ENCODE data around the gene NOVA2.

NOVA2 gene

DNA sequence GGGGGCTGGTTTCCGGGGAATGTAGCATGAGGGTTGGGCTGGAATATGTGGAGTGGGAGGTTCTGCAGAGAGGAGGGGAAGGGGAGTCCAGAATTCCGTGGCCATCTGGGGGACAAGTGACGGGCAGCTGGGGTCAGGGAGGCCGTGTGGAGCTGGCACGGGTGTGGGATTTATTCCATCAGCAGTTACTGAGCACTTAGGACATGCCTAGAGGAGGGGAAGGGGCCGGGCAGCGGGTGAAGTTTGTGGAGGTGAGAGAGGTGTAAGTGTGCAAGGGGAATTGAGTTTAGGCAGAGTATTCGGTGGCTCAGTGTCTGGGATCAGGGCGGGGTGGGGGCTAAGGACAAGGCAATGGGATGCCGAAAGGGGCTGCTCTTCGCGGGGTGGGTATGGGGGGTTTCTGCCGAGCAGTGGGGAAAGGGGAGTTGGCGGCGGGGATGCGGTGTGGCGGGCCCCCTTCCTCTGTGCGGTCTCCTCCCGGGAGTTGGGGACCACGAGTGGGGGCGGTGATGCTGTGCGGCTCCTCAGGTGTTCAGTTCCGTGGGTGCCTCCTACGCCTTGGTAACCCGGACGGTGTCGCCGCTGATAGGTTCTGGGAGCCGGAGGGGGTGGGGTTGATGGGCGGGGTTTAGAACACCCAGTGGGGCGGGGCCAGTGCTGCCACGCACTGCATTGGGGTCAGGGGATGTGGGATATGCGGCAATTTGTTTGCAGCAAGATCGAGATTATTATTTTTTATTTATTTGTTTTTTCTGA is 27.0 kb upstream of the NOVA2 start:
- no peak for DNase-seq

DNA sequence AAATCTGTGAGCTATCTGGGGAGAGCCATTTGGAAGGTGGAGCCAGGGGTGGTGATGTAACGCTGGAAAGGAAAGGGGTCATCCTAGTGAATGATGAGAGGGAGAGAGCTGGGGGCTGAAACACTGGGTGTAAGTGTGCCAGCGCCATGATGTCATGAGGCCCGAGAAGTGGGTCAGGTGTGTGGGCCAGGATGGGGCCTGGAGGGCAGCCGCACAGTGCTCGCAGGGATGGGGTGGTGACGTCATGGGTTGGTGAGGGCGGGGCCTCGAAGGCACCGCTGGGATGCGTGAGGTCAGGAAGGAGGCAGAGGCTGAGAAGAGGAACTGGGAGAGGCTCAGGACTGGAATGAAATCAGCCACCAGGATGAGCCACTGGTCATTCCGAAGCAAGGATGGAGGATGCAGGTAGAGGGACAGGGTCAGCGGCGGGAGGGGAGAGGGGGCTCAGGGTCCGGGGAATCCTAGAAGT is 26.0 kb upstream of the NOVA2 start:
- no peak for DNase-seq

DNA sequence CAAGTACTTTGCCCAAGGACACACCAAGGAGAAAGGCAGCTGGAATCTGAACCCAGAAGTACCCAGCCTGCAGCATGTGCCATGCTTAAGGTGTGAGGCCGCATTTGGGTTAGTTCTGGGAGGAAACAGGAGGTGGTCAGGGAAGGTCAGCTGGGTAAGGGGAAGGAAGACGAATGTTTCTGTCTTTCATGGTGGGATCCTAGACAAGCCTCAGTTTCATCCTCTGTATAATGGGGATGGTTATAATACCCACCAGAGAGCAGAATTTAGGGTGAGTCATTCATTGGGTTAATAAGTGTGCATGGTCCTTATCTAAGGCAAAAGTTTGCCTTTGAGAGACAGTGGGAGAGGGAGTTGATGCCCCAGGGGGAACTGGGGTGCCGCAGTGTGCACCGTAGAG is 25.2 kb upstream of the NOVA2 start:
- DNase-seq = no peak

DNA sequence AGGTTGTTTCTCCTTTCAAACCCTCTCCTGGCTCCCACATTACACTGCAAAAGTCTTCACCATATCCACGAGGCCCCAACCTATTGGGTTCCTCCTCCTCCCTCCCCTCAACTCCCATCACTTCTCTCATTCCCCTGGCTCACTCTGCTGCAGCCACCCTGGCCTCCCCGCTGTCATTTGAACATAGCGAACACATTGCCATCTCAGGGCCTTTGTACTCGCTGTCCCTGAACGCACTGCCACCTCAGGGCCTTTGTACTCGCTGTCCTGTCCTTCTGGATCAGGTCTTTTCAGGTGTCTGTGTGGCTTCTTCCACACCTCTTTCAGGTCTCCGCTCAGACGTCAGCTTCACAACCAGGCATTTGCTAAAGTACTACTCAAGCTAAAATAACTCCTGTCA is 23.3 kb upstream of the NOVA2 start:
- no peak for DNase-seq

DNA sequence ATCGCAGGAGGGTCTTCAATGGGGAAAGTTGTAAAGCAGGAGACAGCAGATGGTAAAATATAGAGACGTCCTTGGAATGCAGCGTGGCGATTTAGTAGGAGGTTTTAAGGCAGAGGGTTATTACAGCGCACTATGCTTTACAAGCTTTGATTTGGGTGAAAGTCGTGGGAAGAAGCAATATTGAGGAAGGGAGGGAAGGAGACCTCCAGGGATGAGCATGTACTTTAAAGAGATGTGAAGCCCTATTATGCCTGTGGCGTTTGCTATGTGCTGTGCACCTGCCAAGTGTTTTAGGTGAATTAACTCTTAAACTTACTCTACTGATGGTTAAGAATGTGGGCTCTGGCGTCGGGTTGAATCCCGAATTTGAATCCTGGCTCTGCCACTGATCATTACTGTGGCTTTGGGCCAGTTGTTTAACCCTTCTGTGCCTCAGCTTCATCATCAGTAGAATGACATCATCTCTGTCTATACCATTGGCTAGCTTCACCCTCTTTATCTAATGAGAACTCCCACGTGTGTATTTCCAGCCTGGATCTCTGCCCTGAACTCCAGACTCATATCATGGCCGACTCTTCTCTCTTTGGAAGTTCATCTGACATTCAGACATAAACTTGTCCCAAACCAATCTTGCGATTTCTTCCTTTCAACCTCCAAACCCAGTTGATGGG is 22.2 kb upstream of the NOVA2 start:
- DNase-seq = no peak

DNA sequence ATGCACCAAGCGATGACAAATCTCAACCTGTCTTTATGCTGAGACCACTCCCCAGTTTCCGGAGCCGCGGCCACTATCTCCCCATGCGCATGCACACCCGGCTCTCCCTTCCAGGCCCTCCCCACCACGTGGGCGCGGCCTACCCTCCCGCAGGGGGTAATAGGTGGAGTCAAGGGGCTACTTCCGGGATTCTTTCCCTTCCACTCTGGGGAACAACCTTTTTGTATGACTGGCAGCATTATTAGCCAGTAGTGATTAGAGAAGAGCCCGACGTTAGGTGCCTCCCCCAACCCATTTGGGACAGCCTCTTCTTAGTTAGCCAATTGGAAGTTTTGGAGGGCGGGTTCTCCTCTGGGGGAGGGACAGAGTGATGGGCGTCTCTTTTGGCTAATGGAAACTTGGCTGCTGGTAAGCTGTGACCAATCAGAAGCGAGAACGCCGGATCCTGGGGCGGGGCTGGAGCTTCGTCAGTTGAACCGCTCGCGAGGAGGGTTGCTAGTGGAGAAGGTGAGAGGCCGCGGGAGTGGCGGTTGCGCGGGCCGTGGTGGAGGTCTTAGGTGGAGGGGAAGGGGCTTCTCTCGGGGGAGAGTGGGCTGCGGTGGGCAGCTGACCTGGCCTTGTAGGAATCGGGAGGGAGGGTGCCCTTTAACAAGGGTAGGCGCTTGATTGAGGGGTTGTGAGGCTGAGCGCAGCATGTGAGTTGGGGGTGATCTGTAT is 21.5 kb upstream of the NOVA2 start, which contains the start of gene CCDC61:
Gene CCDC61 (plus strand): TSS at position 470 of the 717 bp plus-strand sequence. CDS start 7,552 bp downstream, outside the sequence.
- DNase-seq = peak; percentile 92

DNA sequence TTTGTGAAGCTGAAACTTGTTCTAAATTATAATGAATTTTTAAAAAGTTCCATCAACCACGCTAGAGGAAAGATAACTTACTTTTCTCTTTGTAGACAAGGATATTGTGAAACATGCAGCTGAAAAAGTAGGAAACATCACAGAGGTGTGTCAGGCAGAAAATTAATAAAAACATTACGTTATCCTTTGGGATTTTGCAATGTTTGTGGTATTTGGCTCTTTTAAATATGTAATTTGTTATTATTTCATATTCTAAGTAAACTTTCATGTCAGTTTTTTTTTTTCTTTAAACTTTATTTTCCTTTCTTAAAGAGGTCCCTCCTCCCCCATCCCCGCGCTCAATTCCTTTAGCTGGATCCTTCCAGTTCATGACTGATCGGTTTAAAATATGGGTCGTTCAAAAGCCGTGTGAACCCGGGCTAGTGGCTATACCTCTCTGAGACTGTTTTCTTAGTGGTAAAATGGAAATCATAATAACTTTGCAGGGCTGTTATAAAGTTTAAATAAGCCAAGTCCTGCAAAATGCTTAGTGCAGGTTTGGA is 20.9 kb upstream of the NOVA2 start:
- no peak for DNase-seq

DNA sequence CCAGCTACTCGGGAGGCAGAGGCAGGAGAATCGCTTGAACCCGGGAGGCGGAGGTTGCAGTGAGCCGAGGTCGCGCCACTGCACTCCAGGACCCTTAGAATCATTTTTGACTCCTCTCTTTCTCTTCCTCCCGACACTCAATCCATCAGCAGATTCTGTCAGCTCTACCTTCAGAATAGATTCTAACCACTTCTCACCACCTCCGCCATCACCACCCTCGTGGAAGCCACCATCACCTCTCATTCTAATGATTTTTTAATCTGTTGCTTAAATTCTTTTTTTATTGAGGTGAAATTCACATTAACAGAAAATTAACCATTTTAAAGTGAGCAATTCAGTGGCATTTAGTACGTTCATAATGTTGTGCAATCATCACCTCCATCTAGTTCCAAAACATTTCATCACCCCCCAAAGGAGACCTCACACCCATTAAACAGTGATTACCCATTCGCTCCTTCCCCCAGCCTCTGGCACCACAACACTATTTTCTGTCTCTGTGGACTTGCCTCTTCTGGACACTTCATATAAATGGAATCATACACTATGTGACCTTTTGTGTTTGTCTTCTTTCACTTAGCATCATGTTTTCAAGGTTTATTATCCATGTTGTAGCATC is 16.6 kb upstream of the NOVA2 start:
- DNase-seq = no peak

DNA sequence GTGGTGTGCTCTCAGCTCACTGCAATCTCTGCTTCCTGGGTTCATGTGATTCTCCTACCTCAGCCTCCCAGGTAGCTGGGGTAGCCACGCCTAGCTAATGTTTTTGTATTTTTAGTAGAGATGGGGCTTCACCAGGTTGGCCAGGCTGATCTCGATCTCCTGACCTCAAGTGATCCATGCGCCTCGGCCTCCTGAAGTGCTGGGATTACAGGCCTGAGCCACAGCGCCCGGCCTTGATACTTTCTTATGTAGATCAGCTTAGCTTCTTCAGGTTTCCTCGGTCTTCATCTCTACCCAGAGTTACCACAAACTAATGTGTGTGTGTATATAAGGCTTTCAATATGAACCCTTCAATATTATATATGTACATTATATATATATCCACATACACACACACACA is 11.7 kb upstream of the NOVA2 start:
- no peak for DNase-seq

DNA sequence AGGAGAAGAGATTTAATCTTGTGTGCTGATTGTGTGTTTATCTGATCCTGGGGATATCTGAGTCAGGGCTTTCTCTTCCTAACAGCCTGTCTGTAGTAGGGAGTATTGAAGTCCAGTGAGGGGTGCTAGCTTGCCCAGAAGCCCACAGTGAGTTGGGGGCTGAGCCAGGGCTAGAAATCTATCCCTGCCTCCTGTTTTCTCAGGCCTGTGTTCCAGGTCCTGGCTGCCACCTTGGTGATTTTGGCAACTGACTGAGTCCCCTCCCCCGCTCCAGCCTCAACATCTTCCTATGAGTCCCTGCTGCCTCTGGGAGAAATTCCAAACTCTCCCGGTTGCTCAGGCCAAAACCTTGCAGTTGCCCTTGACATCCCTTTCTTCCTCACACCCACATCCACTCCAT is 7.7 kb upstream of the NOVA2 start:
- DNase-seq = no peak

DNA sequence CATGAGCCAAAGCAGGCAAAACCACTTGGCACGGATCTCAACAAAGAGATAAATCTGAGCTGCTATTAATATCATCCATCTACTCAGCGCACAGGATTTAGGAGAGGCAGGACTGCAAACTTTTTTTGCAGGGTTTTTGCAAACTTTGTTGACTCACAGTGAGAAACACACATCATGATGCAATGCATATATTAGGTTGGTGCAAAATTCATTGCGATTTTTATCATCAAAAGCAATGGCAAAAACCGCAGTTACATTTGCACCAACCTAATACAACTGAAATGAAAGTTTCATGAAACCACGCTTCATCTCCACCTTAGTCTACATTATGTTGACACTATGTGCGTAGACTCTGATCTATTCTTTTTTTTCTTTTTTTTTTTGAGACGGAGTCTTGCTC is 4.5 kb upstream of the NOVA2 start:
- DNase-seq = no peak

DNA sequence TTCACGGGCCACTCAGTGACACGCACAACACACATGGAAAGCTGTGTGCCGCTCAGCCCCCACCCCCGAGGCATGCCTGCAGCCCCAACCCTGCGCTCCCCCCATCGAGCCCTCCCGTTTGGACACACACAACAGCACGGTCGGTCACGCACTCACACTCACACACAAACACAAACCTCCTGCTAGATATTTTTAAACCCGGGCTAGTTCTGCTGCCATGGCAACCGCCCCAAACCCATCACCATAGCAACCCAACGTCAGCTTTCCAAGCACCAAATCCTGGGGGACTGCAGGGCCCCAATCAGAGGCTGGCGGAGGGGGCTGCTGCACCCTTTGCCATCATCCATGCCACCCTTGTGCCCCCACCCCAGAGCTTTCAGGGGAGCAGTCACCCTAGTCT is 2.5 kb upstream of the NOVA2 start:
- no peak for DNase-seq

DNA sequence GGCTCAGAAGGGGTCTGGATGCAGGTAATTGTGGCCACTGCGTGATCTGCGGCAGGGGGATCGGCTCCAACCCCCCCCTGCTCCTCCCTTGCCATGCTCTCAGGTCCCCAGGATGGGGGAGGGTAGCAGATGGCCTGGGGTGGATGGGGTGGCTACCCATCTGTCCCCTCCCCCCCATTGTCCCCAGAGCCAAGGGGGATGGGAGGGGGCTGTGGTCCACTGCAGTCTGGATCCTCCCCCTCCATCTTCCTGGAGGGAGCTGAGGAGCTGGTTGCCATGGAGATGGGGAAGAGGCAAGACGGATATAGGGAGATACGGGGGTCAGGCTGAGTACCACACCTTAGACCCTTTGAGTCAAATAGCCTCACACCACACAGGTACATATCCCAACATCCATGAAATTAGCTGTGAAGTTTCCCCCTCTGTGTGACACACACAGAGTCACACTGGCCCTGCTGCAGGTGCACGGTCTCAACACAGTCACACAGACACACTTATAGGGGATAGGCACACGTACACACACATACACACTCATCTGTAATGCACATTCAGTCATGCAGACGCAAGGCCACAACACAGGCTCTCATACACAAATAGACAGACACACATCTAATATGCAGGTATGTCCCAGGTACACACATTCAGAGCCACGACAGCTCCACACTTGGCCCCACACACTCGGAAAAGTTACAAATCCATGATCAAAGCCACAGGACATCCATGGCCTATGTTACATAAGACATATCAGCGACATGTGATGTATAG is 1.8 kb upstream of the NOVA2 start:
- no peak for DNase-seq

DNA sequence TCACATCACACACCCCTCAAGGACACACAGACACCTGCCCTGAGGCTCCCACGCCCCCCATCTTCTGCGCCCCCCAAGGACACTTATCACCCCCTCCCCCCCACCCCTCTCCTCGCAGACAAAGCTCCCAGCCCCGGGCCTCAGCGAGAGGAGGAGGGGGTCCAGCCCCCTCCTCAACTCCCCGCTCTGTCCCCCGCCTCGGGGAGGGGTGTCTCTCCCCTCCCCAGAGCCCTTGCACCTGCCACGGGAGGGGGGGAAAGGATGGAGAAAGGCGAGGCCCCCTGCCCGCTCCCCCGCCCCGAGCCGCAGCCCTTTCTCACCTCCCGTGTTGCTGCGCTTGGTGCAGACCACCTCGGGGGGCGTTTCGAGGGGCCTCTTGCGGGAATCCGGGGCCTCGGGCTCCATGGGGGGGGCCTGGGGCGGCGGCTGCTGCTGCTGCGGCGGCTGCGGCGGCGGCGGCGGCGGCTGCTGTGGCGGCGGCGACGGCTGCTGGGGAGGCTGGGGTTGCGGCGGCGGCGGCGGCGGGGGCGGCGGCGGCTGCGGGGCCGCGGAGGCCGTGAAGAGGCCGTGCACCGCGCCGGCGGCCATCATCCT is 621 bp downstream of the NOVA2 start:
- DNase-seq = no peak

DNA sequence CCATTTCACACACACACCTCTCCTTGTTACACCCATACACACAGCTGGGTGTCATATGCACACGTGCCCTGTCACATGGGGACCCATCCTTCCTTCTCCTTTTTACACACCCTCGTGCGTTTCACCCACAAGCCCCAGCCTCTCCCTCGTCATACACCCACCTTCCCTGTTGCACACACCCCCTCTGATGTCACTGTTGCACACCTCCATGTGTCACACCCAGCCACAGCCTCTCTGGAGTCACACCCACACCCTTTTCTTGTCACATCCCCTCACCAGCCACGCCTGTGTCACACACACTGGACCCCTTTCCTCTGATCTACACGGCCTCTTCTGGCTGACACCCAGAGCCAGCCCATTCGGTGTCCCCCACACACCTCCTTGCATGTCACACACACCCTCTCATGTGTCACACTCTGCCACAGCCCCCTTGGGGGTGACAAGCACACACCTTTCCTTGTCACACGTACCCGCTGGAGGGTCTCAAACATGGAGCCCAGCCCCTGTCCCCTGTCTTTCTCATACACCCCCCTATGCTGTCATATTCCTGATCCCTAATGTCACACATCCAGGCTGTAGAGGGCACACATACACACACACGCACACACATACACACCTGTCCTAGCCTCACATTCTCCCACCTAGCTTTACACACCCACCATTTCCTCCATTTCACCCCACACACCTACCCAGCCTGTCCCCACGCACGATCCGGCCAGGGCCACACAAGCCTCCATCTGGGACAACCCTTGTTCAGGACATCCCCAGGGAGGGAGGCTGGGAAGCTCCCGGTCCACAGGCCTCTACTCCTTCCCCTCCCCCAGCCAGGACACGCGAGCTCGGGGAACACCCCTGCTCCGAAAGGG is 1.4 kb downstream of the NOVA2 start:
- DNase-seq = no peak

DNA sequence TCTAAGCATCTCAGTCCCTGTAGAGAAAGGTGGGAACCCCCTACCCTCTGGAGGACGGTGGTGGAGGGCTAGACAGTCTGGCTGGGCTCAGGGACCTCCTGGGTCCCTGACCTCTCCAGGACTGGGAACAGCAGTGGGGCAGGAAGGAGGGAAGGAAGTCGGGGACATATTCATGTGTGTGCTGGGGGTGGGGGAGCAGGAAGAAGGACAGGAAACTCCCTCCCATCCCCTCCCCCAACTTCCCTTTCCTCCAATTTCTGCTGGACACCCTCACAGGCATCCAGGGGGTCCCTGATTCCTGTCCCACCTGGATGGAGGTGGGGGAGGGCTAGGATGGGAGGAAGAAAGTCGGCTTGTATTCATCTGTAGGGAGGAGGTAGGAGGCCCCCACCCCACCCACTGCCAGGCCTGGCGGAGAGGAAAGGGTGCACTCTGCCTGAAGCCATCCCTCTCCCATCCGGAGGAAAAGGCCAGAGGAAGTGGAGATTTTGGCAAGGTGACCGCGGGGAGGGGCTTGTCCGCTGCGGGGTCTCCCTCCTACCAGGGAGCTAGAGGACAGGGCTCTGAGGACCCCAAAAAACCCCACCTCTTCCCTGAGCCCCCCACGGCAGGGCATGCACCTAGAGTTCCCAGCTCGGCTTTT is 2.3 kb downstream of the NOVA2 start:
- no peak for DNase-seq

DNA sequence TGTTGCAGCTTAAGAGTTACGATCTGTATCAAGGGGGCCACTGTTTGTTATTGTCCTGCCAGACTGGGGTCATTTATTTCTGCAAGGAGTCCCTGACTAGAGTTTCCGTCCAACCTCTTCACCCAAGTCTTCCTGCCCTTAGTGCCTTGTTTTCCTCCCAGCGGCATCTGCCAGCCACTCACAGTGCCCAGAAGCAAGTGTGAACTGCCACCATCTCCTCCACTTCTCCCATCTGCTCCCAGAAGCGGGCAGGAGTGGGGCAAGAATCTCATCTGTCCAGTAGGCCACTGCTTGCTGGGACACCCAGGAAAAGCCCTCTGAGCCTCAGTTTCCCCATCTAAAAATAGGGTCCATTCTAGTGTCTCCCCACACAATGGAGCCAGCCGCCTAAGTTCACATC is 4.0 kb downstream of the NOVA2 start:
- DNase-seq = no peak

DNA sequence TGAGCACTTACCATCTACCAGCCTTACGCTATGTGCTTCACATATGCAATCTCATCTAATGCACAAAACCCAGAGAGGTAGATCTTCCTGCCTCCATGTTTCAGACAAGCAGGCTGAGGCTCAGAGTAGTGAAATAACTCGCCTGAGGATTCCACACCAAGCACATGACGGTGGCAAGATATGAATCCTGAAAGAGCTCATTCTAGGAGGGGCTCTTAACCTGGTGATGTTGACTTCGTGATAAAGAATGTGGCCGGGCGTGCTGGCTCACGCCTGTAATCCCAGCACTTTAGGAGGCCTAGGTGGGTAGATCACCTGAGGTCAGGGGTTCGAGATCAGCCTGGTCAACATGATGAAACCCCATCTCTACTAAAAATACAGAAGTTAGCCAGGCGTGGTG is 5.0 kb downstream of the NOVA2 start:
- no peak for DNase-seq

DNA sequence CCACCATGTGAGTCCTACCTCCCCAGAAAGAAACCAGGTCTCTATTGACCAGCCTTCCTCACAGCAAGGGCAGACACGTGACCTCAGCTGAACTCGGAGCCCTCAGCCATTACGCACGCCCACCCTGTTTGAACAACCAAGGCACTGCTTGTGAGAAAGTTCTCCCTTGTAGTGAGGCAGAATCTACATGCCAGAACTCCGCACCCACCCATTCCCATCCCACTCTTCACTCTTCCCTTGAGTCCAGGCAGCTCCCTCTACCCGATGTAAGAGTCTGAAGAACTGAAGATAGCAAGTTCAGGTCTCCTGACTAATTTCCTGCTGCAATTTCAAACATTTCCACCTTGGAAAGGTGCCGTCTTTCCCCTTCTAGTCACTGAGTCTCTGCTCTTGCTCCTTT is 6.4 kb downstream of the NOVA2 start:
- DNase-seq = no peak

DNA sequence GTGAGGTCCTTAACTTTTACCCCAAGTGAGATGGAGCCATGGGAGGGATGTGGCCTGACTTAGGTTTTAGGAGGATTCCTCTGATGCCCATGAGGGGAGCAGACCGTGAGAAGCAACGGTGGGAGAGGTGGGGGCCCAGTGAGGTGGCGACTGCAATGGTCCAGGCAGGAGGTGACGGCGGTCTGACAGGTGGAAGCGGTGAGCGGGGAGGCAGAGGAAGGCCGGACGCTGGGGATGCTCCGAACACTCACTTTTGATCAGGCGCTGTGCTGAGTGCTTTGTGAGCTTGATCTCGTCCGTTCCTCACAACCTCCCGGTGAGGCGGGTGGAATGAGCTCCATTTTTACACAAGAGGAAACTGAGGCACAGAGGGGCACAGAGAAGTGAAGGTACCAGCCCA is 11.6 kb downstream of the NOVA2 start:
- no peak for DNase-seq

Measured in GOT3 (cell line).